Measurements from ENCODE around the gene ZBTB21. TPM values are rescaled to one million over a fixed set of nuclear protein-coding genes. Genes with fewer than 3 reads are reported as not detected.

The ZBTB21 gene
- polyA plus RNA-seq, 1 of the 3 experiments (the other 2 are of a cell fraction), result 2.9 TPM

- no peaks in the 10 kb centered on the region for H3K9me3 ChIP-seq
- H3K79me2 ChIP-seq (ENCODE audit: insufficient read depth), result peaks cover 33% of the 10 kb centered on the region
- peak overlapping the region; percentile 80 to 81 for H3K4me3 ChIP-seq (ENCODE audit: low read depth in 2 of 2, low read length in 1 of 2)
- H3K27me3 ChIP-seq (ENCODE audit: insufficient read depth), result no peaks in the 10 kb centered on the region; the same call in 1 of the 2 replicates
- H4K20me1 ChIP-seq (ENCODE audit: insufficient read depth), result no peaks in the 10 kb centered on the region; the same call in 1 of the 2 replicates
- H3K4me2 ChIP-seq, result peak overlapping the region; percentile 90
- peak; percentile 73 for DNase-seq
- 8% methylated on average over 15 of the region's 120 CpGs for WGBS (ENCODE audit: low lambda C conversion rate)
- ChIA-PET POLR2A (interaction anchor here (0.6 kb wide), 1 partner anchor 10 kb away, joined by 4 read pairs; no protein-coding TSS in a partner anchor), CTCF (interaction anchor here (1.2 to 1.5 kb wide), 2 partner anchors 194 kb away, joined by 3 to 5 read pairs; no protein-coding TSS in a partner anchor)
- peak overlapping the region; percentile 85 to 98 for H3K27ac ChIP-seq (ENCODE audit: low read depth in 2 of 2, low read length in 1 of 2)
- peaks cover 0 to 5% of the 10 kb centered on the region in 2 experiments for H3K36me3 ChIP-seq (replicated peaks in 1 of 2; ENCODE audit: control insufficient read depth in 1 of 2, insufficient read depth in 2 of 2, low read length in 1 of 2)
- peak overlapping the region; percentile 77 for H3K9ac ChIP-seq
- TF ChIP-seq RAD21 (IDR thresholded peaks at IDR 0.05; ENCODE audit: low read length) (peak; percentile 22; the same call in 1 of the 2 replicates), REST (IDR thresholded peaks at IDR 0.05; ENCODE audit: low read depth, low read length) (no peak)
- H3F3A ChIP-seq (replicated peaks; ENCODE audit: insufficient read depth), result no peaks in the 10 kb centered on the region
- H3K9me2 ChIP-seq, result no peaks in the 10 kb centered on the region
- H3K4me1 ChIP-seq (ENCODE audit: control insufficient read depth in 1 of 2, insufficient read depth in 2 of 2, low read depth in 1 of 2, low read length in 1 of 2), result peaks cover 0 to 9% of the 10 kb centered on the region in 2 experiments; a peak in 2 of 4 replicates
- peak overlapping the region; percentile 76 for H2AFZ ChIP-seq (ENCODE audit: low read depth)
Measured at GRCh38 chr21:42010507-42011495, 641 bp upstream of the ZBTB21 start.

DNA sequence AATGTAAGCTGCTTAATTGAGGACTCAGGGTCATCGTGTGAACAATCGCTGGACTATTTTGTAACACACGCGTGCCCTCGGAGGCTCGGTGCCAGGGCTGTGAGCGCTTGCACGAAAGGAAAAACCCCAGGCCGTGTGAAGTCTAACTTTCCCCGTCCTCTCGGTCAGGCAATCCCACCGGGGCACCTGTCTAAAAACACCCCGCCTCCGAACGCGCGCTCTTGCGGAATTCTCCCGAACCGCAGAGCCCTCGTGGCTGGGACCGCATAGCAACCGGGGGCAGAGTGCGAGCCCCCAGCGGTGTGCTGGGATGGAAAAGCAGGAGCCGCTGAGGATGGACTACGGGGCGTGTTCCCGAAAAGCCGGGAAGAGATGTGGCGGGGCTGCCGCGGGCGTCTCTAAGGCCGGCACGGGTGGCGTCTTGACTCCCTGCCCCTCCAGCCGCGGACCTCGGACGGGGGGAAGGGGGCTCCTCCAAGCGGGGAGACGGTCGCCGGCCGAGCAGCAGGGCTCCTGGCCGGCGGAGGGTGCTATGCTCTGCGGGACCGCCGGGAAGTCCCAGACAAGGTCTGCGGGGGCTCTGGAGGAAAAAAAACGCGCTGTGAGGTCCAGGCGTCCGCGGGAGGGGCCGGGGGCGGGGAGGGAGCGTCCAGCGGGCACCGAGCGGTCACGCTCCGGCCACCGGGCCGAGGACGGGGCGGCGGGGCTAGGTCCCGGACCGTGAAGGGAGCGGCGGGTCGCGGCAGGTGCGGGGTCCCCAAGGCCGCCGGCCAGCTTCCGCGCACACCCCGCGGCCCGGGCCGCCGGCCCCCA is 936 bp downstream of the ZBTB21 start:
- DNase-seq, result peak; percentile 69
- no peaks in the 10 kb centered on the region for H3F3A ChIP-seq (replicated peaks; ENCODE audit: insufficient read depth)
- no peaks in the 10 kb centered on the region for H3K9me2 ChIP-seq
- POLR2A ChIA-PET, result no interaction called here
- no peaks in the 10 kb centered on the region; the same call in 1 of the 2 replicates for H4K20me1 ChIP-seq (ENCODE audit: insufficient read depth)
- H3K9ac ChIP-seq, result peak overlapping the region; percentile 88
- peak overlapping the region; percentile 80 to 81 for H3K4me3 ChIP-seq (ENCODE audit: low read depth in 2 of 2, low read length in 1 of 2)
- H2AFZ ChIP-seq (ENCODE audit: low read depth), result peak overlapping the region; percentile 48; the same call in 1 of the 2 replicates
- H3K79me2 ChIP-seq (ENCODE audit: insufficient read depth), result peaks cover 48% of the 10 kb centered on the region
- WGBS (ENCODE audit: low lambda C conversion rate), result 2% methylated on average over 61 of the region's 86 CpGs
- peak overlapping the region; percentile 95 to 98 for H3K27ac ChIP-seq (ENCODE audit: low read depth in 2 of 2, low read length in 1 of 2)
- no peaks in the 10 kb centered on the region for H3K9me3 ChIP-seq
- H3K27me3 ChIP-seq (ENCODE audit: insufficient read depth), result no peaks in the 10 kb centered on the region; the same call in 1 of the 2 replicates
- peak overlapping the region; percentile 92 for H3K4me2 ChIP-seq
- H3K4me1 ChIP-seq (ENCODE audit: control insufficient read depth in 1 of 2, insufficient read depth in 2 of 2, low read depth in 1 of 2, low read length in 1 of 2), result peaks cover 0 to 9% of the 10 kb centered on the region in 2 experiments; a peak in 2 of 4 replicates
- CTCF ChIA-PET, result interaction anchor here (1.2 to 1.4 kb wide), 3 partner anchors 98 to 193 kb away, joined by 3 to 5 read pairs (median 3); no protein-coding TSS in a partner anchor
- H3K36me3 ChIP-seq (replicated peaks in 1 of 2; ENCODE audit: control insufficient read depth in 1 of 2, insufficient read depth in 2 of 2, low read length in 1 of 2), result peaks cover 0 to 5% of the 10 kb centered on the region in 2 experiments
- TF ChIP-seq EZH2phosphoT487 (IDR thresholded peaks at IDR 0.05; ENCODE audit: borderline replicate concordance, low read depth) (no peak), TAF1 (IDR thresholded peaks at IDR 0.05; ENCODE audit: borderline replicate concordance, low read depth, low read length) (no peak), MEF2A (IDR thresholded peaks at IDR 0.05; ENCODE audit: borderline replicate concordance, low read depth) (no peak), GABPA (IDR thresholded peaks at IDR 0.05; ENCODE audit: low read depth) (no peak), PBX3 (IDR thresholded peaks at IDR 0.05) (no peak), REST (IDR thresholded peaks at IDR 0.05; ENCODE audit: low read depth, low read length) (no peak), YY1 (IDR thresholded peaks at IDR 0.05; ENCODE audit: low read depth) (no peak), CHD2 (IDR thresholded peaks at IDR 0.05; ENCODE audit: low read length, partially characterized antibody) (no peak), TCF12 (IDR thresholded peaks at IDR 0.05) (no peak), NFIC (IDR thresholded peaks at IDR 0.05; ENCODE audit: borderline replicate concordance) (no peak)
- TF ChIP-seq, protein P1, sequence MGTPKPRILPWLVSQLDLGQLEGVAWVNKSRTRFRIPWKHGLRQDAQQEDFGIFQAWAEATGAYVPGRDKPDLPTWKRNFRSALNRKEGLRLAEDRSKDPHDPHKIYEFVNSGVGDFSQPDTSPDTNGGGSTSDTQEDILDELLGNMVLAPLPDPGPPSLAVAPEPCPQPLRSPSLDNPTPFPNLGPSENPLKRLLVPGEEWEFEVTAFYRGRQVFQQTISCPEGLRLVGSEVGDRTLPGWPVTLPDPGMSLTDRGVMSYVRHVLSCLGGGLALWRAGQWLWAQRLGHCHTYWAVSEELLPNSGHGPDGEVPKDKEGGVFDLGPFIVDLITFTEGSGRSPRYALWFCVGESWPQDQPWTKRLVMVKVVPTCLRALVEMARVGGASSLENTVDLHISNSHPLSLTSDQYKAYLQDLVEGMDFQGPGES (IDR thresholded peaks at IDR 0.05; ENCODE audit: low read depth, low read length), result no peak
